Esophagus muscularis mucosa (tissue), 3 donors: Measurements from ENCODE around the gene G3BP2.

Source experiments
- CTCF ChIP-seq, 3 experiments: fragments of 200-600 bp in 2 of 3; fragments of 450-650 bp in 1 of 3; sonication (generic) in 2 of 3; IDR thresholded peaks; one replicate each; pipeline ENCODE4 v1.5.1; 2017 to 2019; ENCODE audit warnings: antibody characterized with exemption in 3 of 3, mild to moderate bottlenecking in 2 of 3, moderate library complexity in 1 of 3
- POLR2A ChIP-seq: fragments of 450-650 bp; IDR thresholded peaks from one replicate; pipeline ENCODE4 v1.6.1; 2017; ENCODE audit warnings: antibody characterized with exemption, moderate library complexity, mild to moderate bottlenecking, low read depth
- POLR2AphosphoS5 ChIP-seq, 2 donors: sonication (generic); formaldehyde crosslinking; IDR thresholded peaks; one replicate each; pipeline ENCODE4 v1.6.1; 2017; ENCODE audit warnings: antibody characterized with exemption in 2 of 2

DNA sequence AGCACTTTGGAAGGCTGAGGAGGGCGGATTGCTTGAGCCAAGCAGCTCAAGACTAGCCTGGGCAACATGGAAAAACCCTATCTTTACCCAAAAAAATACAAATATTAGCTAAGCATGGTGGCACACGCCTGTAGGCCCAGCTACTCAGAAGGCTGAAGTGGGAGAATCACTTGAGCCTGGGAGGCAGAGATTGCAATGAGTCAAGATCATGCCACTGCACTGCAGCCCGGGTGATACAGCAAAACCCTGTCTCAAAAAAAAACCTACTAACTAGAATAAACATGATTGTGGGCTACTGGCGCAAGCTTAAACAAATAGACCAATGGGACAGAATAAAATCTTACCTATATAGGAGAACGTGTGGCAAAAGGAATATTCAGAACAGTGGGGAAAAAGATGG is 50.2 kb downstream of the G3BP2 start:
- TF ChIP-seq CTCF (IDR thresholded peaks at IDR 0.05) (no peak), POLR2A (no peak), POLR2AphosphoS5 (IDR thresholded peaks at IDR 0.05) (no peak)
